Cerebellar nuclear complex (tissue), 1 donor: ENCODE data around the gene CNBD2.
"Not testable (repeated sequence)": the region's sequence is repeated elsewhere in the genome, so short reads cannot be mapped to it uniquely, and the experiment has no call there.

Experiments used
- DNase-seq, 2 experiments: peaks; one replicate each; lab custom pipeline; 2025; lab: John Stamatoyannopoulos, UW

CNBD2 gene

GRCh38 chr20:36063916-36064657 lies 95.7 kb downstream of the CNBD2 start:
- no peak for DNase-seq

- DNase-seq: peak; percentile 32 to 71
These were observed 96.5 kb downstream of the CNBD2 start for GRCh38 chr20:36064658-36065426.

DNA sequence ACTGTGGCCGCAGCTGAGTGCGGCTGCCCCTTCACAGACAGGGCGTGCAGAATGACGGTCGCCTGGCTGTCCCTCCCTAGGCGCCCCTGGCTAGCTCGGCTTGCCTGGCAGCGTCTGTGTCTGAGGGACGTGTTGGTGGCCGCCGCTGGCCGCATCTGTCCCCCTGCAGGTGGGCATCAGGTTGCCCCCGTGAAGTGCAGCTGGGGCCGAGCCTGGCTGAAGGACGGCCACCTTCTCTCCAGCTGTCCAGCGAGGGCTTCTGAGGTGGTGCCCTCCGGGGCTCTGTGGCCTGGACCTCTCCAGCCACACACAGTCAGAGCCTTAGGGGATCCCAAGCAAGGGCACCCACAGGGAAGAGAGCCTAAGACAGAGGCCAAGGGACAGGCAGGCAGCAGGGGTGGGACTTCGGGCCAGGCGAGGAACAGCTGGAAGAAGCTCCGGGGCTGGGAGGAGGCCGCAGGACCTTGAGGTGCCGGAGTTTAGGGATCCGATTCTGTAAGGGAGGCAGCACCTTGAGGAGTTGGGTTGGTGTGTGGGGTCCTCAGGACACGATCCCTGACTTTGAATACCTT lies 97.1 kb downstream of the CNBD2 start:
- DNase-seq: no peak

GRCh38 chr20:36066777-36067176 lies 98.4 kb downstream of the CNBD2 start:
- no peak for DNase-seq

DNA sequence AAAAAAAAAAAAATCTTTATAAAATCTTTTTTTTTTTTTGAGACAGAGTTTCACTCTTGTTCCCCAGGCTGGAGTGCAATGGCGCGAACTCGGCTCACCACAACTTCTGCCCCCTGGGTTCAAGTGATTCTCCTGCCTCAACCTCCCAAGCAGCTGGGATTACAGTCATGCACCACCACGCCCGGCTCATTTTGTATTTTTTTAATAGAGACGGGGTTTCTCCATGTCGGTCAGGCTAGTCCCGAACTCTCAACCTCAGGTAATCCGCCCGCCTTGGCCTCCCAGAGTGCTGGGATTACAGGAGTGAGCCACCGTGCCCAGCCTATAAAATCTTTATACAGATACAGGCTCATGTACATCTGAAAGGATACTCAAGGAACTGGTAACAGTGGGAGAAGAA lies 100.1 kb downstream of the CNBD2 start:
- not testable (repeated sequence) for DNase-seq

- no peak for DNase-seq
These were observed 102.1 kb downstream of the CNBD2 start for GRCh38 chr20:36070451-36070850.

DNA sequence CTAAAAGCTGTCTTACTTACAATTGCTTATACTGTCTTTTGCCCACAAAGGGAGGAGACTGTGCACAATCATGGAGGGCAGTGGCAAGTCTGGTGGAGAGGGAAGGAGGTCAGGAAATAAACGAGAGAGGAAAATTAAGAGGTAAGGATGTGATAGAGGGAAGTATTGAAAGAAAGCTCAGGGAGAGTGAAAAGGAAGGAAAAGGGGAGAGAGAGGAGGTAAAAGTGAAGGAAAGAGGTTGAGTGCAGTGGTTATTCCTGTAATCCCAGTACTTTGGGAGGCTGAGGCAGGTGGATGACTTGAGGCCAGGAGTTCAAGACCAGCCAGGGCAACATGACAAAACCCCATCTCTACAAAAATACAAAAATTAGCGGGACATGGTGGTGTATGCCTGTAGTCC lies 103.5 kb downstream of the CNBD2 start:
- DNase-seq: no peak

- no peak for DNase-seq
These were observed 106.6 kb downstream of the CNBD2 start for GRCh38 chr20:36074983-36075382.

DNA sequence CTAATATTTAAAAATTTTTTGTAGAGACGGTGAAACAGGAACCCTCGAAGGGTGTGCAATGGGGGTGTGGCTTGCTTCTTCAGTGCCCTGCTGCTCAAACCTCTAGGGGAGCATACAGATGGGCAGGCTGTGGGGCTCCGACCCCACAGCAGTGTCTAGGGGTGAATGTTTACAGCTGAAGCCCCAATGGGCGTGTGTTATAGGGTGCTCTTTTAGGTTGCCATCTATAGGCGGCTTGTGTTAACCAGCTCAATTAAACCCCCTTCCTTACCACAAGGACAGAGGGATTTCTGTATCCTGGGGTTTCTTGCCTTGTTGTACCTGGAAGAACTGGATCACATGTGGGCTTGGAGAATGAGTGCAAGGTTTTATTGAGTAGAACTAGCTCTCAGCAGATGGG lies 109.4 kb downstream of the CNBD2 start:
- not testable (repeated sequence) for DNase-seq

GRCh38 chr20:36079486-36079885 lies 111.1 kb downstream of the CNBD2 start:
- no peak for DNase-seq

DNA sequence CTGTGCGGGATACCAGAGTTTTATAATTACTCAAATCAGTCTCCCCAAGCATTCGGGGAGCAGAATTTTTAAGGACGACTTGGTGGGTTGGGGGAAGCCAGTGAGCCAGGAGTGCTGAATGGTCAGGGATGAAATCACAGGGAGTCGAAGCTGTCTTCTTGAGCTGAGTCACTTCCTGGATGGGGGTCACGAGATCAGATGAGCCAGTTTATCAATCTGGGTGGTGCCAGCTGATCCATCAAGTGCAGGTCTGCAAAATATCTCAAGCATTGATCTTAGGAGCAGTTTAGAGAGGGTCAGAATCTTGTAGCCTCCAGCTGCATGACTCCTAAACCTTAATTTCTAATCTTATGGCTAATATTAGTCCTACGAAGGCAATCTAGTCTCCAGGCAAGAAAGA lies 111.6 kb downstream of the CNBD2 start:
- DNase-seq: not testable (repeated sequence)
